SK-N-MC (cell line): ENCODE data around the gene POP4.

ENCODE experiments used
- EZH2 ChIP-seq: fragments of 200-600 bp; sonication (generic); IDR thresholded peaks from one replicate; pipeline ENCODE4 v1.6.1; 2017; ENCODE audit warnings: antibody characterized with exemption
- POLR2AphosphoS5 ChIP-seq: IDR thresholded peaks from 2 replicates; pipeline ENCODE4 v1.6.1; 2012; ENCODE audit warnings: mild to moderate bottlenecking, low read depth, low read length, borderline replicate concordance

DNA sequence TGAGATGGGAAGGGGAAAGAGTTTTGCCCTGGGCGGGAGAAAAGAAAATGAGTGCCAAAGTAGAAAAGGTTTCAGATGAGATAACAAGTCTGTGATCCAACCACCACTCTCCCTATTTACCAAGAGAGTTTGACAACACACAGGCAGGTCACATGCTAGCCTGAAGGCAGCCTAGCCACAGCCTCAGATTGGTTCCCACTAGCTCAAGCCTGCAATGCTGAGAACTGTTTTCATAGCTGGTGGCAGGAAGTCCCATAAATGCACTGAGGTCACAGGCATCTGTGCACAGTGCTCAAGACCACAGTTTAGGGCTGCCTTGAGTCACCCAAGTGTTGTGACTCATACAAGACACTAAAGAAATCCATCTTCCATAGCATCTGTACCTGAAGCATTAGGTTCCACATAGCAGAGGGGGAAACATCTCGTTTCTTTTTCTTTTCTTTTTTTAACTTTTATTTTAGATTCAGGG lies 18.5 kb upstream of the POP4 start:
- TF ChIP-seq POLR2AphosphoS5 (no peak), EZH2 (no peak)
